ENCODE measurements around the gene LGR6. TPM values are rescaled to one million over a fixed set of nuclear protein-coding genes. Genes with fewer than 3 reads are reported as not detected.

Gene LGR6
- total and polyA plus RNA-seq, 2 of the 4 experiments (the other 2 are of a cell fraction): not detected

GRCh38 chr1:202238914-202239313 lies 45.3 kb downstream of the LGR6 start:
- H2BK5ac ChIP-seq (ENCODE audit: low read depth, low read length, poor library complexity, severe bottlenecking): no peak overlapping the region
- H3K9me3 ChIP-seq (ENCODE audit: control insufficient read depth, insufficient read depth, low read length): no peaks in the 10 kb centered on the region
- H3K4me3 ChIP-seq (ENCODE audit: insufficient read depth, low read depth, low read length): no peak overlapping the region
- ChIA-PET POLR2A (ENCODE audit: unreplicated experiment) (no interaction called here), CTCF (no interaction called here)
- no peak overlapping the region for H2AK5ac ChIP-seq (ENCODE audit: low read depth, low read length)
- no peak for ATAC-seq (ENCODE audit: low read depth)
- no peak overlapping the region for H3K56ac ChIP-seq (ENCODE audit: extremely low read depth, insufficient read depth, low read length)
- no peak overlapping the region for H3K4me2 ChIP-seq (ENCODE audit: low read depth, low read length)
- no peak overlapping the region for H3K9ac ChIP-seq (ENCODE audit: low read depth, low read length)
- H4K20me1 ChIP-seq (ENCODE audit: insufficient read depth, low read length): no peaks in the 10 kb centered on the region
- H2BK20ac ChIP-seq (ENCODE audit: low read depth, low read length): no peak overlapping the region
- no peak overlapping the region for H4K5ac ChIP-seq (ENCODE audit: low read depth, low read length)
- no peak overlapping the region for H3K27ac ChIP-seq (ENCODE audit: insufficient read depth, low read length)
- H4K91ac ChIP-seq (ENCODE audit: insufficient read depth, low read depth, low read length): no peak overlapping the region
- dilution Hi-C loops (cut with HindIII; ENCODE audit: low sequenced_read_pairs, unreplicated experiment): no loop called here
- H3K27me3 ChIP-seq (ENCODE audit: control insufficient read depth, insufficient read depth, low read length): peaks cover 27% of the 10 kb centered on the region
- H3K9me1 ChIP-seq (ENCODE audit: insufficient read depth, low read length): peaks cover 18% of the 10 kb centered on the region
- in situ Hi-C loops (cut with MboI; ENCODE audit: low sequenced_read_pairs): no loop called here
- H2BK120ac ChIP-seq (ENCODE audit: low read depth, low read length): no peak overlapping the region
- H3K18ac ChIP-seq (ENCODE audit: low read depth, low read length): no peak overlapping the region
- no peaks in the 10 kb centered on the region for H3K79me1 ChIP-seq (ENCODE audit: low read depth in 1 of 2, low read length in 2 of 2)
- intact Hi-C loops (cut with micrococcal nuclease): no loop called here
- WGBS, 2 experiments (ENCODE audit: extremely low coverage in 2 of 2, insufficient read length in 1 of 2): 95% methylated on average over 8 of the region's 22 CpGs; no CpG with 5 or more reads in 1 of the 2 experiments
- DNase-seq: no peak
- H2BK15ac ChIP-seq (ENCODE audit: low read depth, low read length): no peak overlapping the region
- H4K8ac ChIP-seq (ENCODE audit: low read depth in 2 of 2, low read length in 2 of 2): no peak overlapping the region
- TF ChIP-seq MXI1 (IDR thresholded peaks at IDR 0.05; ENCODE audit: borderline replicate concordance, low read depth, low read length) (no peak), MAFK (IDR thresholded peaks at IDR 0.05; ENCODE audit: low read depth, low read length) (no peak), MAZ (IDR thresholded peaks at IDR 0.05; ENCODE audit: borderline replicate concordance, low read depth, low read length) (no peak), RFX5 (IDR thresholded peaks at IDR 0.05; ENCODE audit: low read depth, low read length) (no peak), BHLHE40 (IDR thresholded peaks at IDR 0.05; ENCODE audit: low read depth, low read length) (no peak), CEBPB (IDR thresholded peaks at IDR 0.05; ENCODE audit: low read depth, low read length) (no peak), USF2 (IDR thresholded peaks at IDR 0.05; ENCODE audit: low read depth, low read length) (no peak), RCOR1 (IDR thresholded peaks at IDR 0.05; ENCODE audit: insufficient replicate concordance, low read length) (no peak), POLR2A (IDR thresholded peaks at IDR 0.05; ENCODE audit: low read depth, low read length) (no peak), FOS (IDR thresholded peaks at IDR 0.05; ENCODE audit: low read depth, low read length) (no peak), CTCF (conservative IDR thresholded peaks at IDR 0.05; ENCODE audit: low read depth, low read length) (no peak)
- TF ChIP-seq, protein P1, sequence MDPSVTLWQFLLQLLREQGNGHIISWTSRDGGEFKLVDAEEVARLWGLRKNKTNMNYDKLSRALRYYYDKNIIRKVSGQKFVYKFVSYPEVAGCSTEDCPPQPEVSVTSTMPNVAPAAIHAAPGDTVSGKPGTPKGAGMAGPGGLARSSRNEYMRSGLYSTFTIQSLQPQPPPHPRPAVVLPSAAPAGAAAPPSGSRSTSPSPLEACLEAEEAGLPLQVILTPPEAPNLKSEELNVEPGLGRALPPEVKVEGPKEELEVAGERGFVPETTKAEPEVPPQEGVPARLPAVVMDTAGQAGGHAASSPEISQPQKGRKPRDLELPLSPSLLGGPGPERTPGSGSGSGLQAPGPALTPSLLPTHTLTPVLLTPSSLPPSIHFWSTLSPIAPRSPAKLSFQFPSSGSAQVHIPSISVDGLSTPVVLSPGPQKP (IDR thresholded peaks at IDR 0.05; ENCODE audit: borderline replicate concordance, low read depth, low read length): no peak
- H3K23ac ChIP-seq (ENCODE audit: low read depth, low read length): no peak overlapping the region
- H3K4me1 ChIP-seq (ENCODE audit: control insufficient read depth, insufficient read depth, low read length): peaks cover 16% of the 10 kb centered on the region
- no TSS peak for BruUV-seq (replicated peaks)
- H2AK9ac ChIP-seq (replicated peaks; ENCODE audit: low read depth, low read length, poor library complexity): no peak overlapping the region
- H3K14ac ChIP-seq (replicated peaks; ENCODE audit: low read depth, low read length): no peak overlapping the region
- no peaks in the 10 kb centered on the region for H3K36me3 ChIP-seq (ENCODE audit: control insufficient read depth, insufficient read depth, low read length)
- H3K4ac ChIP-seq (ENCODE audit: low read depth, low read length): no peak overlapping the region
- H2AFZ ChIP-seq (replicated peaks; ENCODE audit: low read length, poor library complexity): no peak overlapping the region
